Esophagus squamous epithelium (tissue), 5 donors: ENCODE data around the gene PHC3. TPM values are rescaled to one million over a fixed set of nuclear protein-coding genes. Genes with fewer than 3 reads are reported as not detected.

Experiments
- DNase-seq: peaks from one replicate; lab custom pipeline; 2025; lab: John Stamatoyannopoulos, UW
- H3K27ac ChIP-seq, 4 donors: fragments of 200-600 bp; sonication (generic); one replicate each; pipeline ENCODE4 v1.5.1; 2016 to 2019; ENCODE audit warnings: mild to moderate bottlenecking in 1 of 4
- H3K27me3 ChIP-seq, 4 donors: fragments of 200-600 bp; sonication (generic); 1 replicate in 3 of 4; 2 replicates in 1 of 4; pipeline versions ENCODE4 v1.5.1 to v1.6.0; 2017 to 2021; ENCODE audit warnings: antibody characterized with exemption in 1 of 4
- H3K36me3 ChIP-seq, 3 donors: fragments of 200-600 bp; sonication (generic); one replicate each; pipeline ENCODE4 v1.5.1; 2016 to 2019
- H3K4me1 ChIP-seq, 3 donors: fragments of 200-600 bp; sonication (generic); one replicate each; pipeline ENCODE4 v1.5.1; 2017 to 2019
- H3K4me3 ChIP-seq, 4 donors: fragments of 200-600 bp; sonication (generic); 1 replicate in 3 of 4; 2 replicates in 1 of 4; pipeline ENCODE4 v1.5.1; 2016 to 2019; ENCODE audit warnings: mild to moderate bottlenecking in 2 of 4, moderate library complexity in 1 of 4
- H3K9me3 ChIP-seq, 3 donors: fragments of 200-600 bp; sonication (generic); one replicate each; pipeline ENCODE4 v1.5.1; 2016 to 2019
- POLR2A ChIP-seq, 4 donors: fragments of 450-650 bp; IDR thresholded peaks; one replicate each; pipeline ENCODE4 v1.6.1; 2017; ENCODE audit warnings: antibody characterized with exemption in 4 of 4, mild to moderate bottlenecking in 4 of 4, moderate library complexity in 3 of 4
- WGBS, 2 donors: methylation state at CpG; one replicate each; pipeline ENCODE4 v1.1.5; 2018; 5-methylcytosine and 5-hydroxymethylcytosine counted together
- intact Hi-C: fragments of 100-400 bp; cut with DNase I; formaldehyde crosslinking; loops from one replicate; pipeline ENCODE4 v1.15.0; 2022
- total RNA-seq, 4 donors: library from RNA; depleted of rRNA; stranded (reverse); fragments of >200 nt; gene quantifications; one replicate each; pipeline ENCODE4 v1.1.0, GENCODE V29; 2016
- TF ChIP-seq, protein P1 (sequence below), 6 experiments: fragments of 450-650 bp in 4 of 6; fragments of 200-600 bp in 2 of 6; sonication (generic) in 2 of 6; IDR thresholded peaks; one replicate each; pipeline ENCODE4 v1.5.1; 2016 to 2019; ENCODE audit warnings: antibody characterized with exemption in 6 of 6, mild to moderate bottlenecking in 4 of 6, moderate library complexity in 4 of 6
- donor health status: DM: yes; HTN: yes; CAD: no.

PHC3 gene
- total RNA-seq, 4 donors from 2014 or later = 22.1 to 47.7 (median 25.4) TPM

DNA sequence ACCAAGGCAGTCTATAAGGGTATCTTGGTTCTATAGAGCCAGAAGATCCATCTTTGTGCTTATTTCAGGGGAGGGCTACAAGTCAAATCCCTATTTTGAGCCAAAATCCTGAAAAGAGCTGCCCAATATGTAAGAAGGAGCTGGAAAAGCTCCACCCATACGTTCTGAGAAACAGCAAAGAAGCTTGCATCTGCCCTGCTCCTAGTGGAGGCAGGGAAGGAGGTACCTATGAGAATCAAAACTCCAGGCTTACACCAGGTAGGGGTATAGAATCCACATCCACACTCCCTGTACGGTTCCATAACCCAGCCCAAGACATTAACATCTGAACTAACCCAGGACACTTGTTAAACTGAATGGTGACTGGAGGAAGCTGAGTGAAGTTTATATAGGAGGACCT is 30.0 kb downstream of the PHC3 start:
- Histone ChIP-seq H3K4me1 (peaks cover 0 to 24% (median 0%) of the 10 kb centered on the region in 3 donors), H3K9me3 (no peaks in the 10 kb centered on the region), H3K4me3 (no peak overlapping the region), H3K27ac (no peak overlapping the region), H3K36me3 (peaks cover 0 to 71% (median 0%) of the 10 kb centered on the region in 3 donors), H3K27me3 (no peaks in the 10 kb centered on the region)
- intact Hi-C loops = no loop called here
- no peak for DNase-seq
- WGBS, 2 donors = 88% methylated on average over 2 of the region's 2 CpGs
- TF ChIP-seq POLR2A (IDR thresholded peaks at IDR 0.05) = no peak
- TF ChIP-seq, protein P1, sequence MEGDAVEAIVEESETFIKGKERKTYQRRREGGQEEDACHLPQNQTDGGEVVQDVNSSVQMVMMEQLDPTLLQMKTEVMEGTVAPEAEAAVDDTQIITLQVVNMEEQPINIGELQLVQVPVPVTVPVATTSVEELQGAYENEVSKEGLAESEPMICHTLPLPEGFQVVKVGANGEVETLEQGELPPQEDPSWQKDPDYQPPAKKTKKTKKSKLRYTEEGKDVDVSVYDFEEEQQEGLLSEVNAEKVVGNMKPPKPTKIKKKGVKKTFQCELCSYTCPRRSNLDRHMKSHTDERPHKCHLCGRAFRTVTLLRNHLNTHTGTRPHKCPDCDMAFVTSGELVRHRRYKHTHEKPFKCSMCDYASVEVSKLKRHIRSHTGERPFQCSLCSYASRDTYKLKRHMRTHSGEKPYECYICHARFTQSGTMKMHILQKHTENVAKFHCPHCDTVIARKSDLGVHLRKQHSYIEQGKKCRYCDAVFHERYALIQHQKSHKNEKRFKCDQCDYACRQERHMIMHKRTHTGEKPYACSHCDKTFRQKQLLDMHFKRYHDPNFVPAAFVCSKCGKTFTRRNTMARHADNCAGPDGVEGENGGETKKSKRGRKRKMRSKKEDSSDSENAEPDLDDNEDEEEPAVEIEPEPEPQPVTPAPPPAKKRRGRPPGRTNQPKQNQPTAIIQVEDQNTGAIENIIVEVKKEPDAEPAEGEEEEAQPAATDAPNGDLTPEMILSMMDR (IDR thresholded peaks at IDR 0.05) = no peak

- WGBS, 2 donors = 81 to 83% methylated on average over 5 of the region's 5 CpGs
- no peak for DNase-seq
- H3K27me3 ChIP-seq = no peaks in the 10 kb centered on the region
- H3K36me3 ChIP-seq = peaks cover 0 to 78% (median 0%) of the 10 kb centered on the region in 3 donors
- no peak overlapping the region for H3K27ac ChIP-seq
- H3K9me3 ChIP-seq = no peaks in the 10 kb centered on the region
- H3K4me3 ChIP-seq = no peak overlapping the region
- peaks cover 0 to 18% (median 0%) of the 10 kb centered on the region in 3 donors for H3K4me1 ChIP-seq
- TF ChIP-seq POLR2A (IDR thresholded peaks at IDR 0.05) = no peak
- TF ChIP-seq, protein P1 (IDR thresholded peaks at IDR 0.05) = no peak
- intact Hi-C loops = no loop called here
Observed at GRCh38 chr3:170149016-170149415, 32.5 kb downstream of the PHC3 start.

- Histone ChIP-seq H3K4me1 (peaks cover 0 to 10% (median 0%) of the 10 kb centered on the region in 3 donors), H3K27me3 (no peaks in the 10 kb centered on the region), H3K9me3 (no peaks in the 10 kb centered on the region), H3K4me3 (no peak overlapping the region), H3K36me3 (peaks cover 0 to 83% (median 0%) of the 10 kb centered on the region in 3 donors), H3K27ac (no peak overlapping the region)
- TF ChIP-seq, protein P1 (IDR thresholded peaks at IDR 0.05) = no peak
- no peak for TF ChIP-seq POLR2A (IDR thresholded peaks at IDR 0.05)
- WGBS, 2 donors = 83 to 89% methylated on average over 4 of the region's 4 CpGs
- intact Hi-C loops = no loop called here
- DNase-seq = no peak
Observed at GRCh38 chr3:170145278-170145677, 36.3 kb downstream of the PHC3 start.

GRCh38 chr3:170144437-170144843 is 37.1 kb downstream of the PHC3 start:
- Histone ChIP-seq H3K27me3 (no peaks in the 10 kb centered on the region), H3K4me1 (peaks cover 0 to 10% (median 0%) of the 10 kb centered on the region in 3 donors), H3K9me3 (no peaks in the 10 kb centered on the region), H3K36me3 (peaks cover 0 to 76% (median 0%) of the 10 kb centered on the region in 3 donors), H3K27ac (no peak overlapping the region), H3K4me3 (no peak overlapping the region)
- intact Hi-C loops = no loop called here
- DNase-seq = no peak
- 92 to 94% methylated on average over 3 of the region's 3 CpGs for WGBS, 2 donors
- TF ChIP-seq, protein P1 (IDR thresholded peaks at IDR 0.05) = no peak
- no peak for TF ChIP-seq POLR2A (IDR thresholded peaks at IDR 0.05)

GRCh38 chr3:170142373-170142772 is 39.2 kb downstream of the PHC3 start:
- TF ChIP-seq, protein P1 (IDR thresholded peaks at IDR 0.05) = no peak
- no peak for TF ChIP-seq POLR2A (IDR thresholded peaks at IDR 0.05)
- Histone ChIP-seq H3K27me3 (no peaks in the 10 kb centered on the region), H3K9me3 (no peaks in the 10 kb centered on the region), H3K27ac (no peak overlapping the region), H3K4me1 (peaks cover 0 to 10% (median 0%) of the 10 kb centered on the region in 3 donors), H3K4me3 (no peak overlapping the region), H3K36me3 (peaks cover 0 to 59% (median 0%) of the 10 kb centered on the region in 3 donors)
- WGBS, 2 donors = 88 to 90% methylated on average over 2 of the region's 2 CpGs
- DNase-seq = no peak
- intact Hi-C loops = no loop called here
